ENCODE measurements around the gene UHRF2.
A peak's percentile ranks its signal among the peaks of the same experiment; 100 is the strongest.
"Not testable (repeated sequence)": the region's sequence is repeated elsewhere in the genome, so short reads cannot be mapped to it uniquely, and the experiment has no call there.

The UHRF2 gene, protein sequence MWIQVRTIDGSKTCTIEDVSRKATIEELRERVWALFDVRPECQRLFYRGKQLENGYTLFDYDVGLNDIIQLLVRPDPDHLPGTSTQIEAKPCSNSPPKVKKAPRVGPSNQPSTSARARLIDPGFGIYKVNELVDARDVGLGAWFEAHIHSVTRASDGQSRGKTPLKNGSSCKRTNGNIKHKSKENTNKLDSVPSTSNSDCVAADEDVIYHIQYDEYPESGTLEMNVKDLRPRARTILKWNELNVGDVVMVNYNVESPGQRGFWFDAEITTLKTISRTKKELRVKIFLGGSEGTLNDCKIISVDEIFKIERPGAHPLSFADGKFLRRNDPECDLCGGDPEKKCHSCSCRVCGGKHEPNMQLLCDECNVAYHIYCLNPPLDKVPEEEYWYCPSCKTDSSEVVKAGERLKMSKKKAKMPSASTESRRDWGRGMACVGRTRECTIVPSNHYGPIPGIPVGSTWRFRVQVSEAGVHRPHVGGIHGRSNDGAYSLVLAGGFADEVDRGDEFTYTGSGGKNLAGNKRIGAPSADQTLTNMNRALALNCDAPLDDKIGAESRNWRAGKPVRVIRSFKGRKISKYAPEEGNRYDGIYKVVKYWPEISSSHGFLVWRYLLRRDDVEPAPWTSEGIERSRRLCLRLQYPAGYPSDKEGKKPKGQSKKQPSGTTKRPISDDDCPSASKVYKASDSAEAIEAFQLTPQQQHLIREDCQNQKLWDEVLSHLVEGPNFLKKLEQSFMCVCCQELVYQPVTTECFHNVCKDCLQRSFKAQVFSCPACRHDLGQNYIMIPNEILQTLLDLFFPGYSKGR

GRCh38 chr9:6412487-6413364, at the start of gene UHRF2:
UHRF2 (plus strand) TSS chr9:6413199; CDS start chr9:6413491, 292 bp downstream.
- DNase-seq = peak; percentile 99

DNA sequence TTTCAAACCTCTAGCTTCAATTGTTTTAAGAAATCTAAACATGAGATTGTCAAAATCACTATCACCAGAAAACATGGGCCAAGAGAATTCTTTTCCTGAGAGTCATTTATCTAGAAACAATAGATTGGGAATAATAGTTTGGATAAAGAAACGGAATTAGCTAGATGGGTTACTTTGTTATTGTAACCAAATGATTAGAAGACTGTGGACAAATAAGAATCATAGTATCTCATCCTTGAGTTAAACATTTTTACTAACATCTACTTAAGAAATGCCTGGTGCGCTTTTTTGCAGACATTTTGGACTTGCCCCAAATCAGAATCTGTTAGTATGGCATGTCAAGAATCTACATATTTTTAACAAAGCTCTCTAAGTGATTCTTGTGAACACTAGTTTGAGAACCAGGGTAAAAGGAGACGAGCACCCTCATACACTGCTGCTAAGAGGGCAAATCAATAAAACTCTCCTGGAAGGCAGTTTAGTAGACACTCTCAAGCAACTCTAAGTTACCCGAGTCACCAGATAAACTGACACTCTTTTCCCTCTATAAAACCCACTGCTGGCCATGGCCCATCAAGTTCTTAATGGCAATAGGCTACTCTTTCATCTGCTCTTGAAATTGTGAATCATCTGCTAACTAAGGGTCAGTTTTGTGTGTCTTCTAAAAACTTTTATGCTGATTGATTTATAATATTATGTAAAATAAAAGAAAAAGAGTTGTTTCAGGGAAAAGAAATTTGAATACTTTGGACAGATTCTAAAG, 45.7 kb upstream of the UHRF2 start:
- no peak for DNase-seq

DNA sequence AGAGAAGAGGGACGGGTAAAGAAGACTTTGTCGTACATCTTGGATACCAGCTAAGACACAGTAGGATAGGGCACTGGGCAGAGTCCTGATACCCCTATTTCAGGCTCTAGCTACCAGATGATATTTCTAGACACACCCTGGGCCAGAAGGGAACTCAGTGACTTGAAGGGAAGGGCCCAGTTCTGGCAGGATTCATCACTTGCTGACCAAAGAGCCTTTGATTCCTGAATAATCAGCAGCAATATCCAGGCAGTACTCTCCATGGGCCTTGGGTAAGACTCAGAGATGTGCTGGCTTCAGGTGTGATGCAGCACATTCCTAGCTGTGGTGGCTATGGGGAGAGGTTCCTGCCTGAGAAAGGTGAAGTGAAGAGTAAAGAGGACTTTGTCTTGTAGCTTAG, 44.2 kb upstream of the UHRF2 start:
- no peak for DNase-seq

GRCh38 chr9:6381477-6382012, 31.5 kb upstream of the UHRF2 start:
- DNase-seq = not testable (repeated sequence)

GRCh38 chr9:6382681-6383080, 30.3 kb upstream of the UHRF2 start:
- DNase-seq = no peak

DNA sequence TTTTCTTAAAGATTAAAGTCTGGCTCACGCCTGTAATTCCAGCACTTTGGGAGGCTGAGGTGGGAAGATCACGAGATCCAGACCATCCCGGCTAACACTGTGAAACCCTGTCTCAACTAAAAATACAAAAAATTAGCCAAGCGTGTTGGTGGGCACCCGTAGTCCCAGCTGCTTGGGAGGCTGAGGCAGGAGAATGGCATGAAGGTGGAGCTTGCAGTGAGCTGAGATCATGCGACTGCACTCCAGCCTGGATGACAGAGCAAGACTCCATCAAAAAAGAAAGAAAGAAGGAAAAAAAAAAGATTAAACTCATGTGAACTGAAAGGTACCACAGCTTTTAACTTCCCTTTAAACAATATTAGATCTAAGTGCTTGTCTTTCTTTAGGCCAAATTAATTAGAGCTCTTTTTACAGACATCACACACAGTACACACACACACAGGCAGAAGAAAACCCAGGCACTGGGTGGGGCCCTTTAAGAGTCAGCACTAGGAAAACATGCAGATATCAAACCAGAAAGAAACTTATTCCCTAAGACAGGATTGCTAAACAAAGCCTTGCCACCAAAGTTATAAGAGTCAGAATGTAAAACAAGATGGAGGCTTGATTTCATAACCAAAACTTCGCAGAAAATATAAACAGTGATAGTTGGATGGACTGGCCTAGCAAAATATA, 29.3 kb upstream of the UHRF2 start:
- no peak for DNase-seq

DNA sequence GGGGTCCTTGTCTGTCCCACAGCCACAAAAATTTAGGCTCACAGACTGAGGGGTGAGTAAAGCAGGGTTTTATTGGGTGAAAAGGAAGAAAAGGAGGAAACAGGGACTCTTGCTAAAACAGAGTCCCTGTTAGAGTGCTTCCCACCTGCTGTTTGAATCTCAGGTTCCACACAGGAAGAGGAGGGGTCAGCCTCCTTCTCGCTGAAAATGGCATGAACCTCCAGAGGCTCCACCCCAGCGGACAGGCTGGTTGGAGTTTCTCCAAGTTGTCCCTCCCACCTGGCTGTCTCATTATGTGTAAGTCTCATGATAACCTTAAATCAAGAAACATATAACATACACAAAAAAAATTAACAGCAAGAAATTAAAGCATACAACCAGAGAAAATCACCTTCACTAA, 28.3 kb upstream of the UHRF2 start:
- no peak for DNase-seq

GRCh38 chr9:6399071-6399470, 13.9 kb upstream of the UHRF2 start:
- DNase-seq = no peak

DNA sequence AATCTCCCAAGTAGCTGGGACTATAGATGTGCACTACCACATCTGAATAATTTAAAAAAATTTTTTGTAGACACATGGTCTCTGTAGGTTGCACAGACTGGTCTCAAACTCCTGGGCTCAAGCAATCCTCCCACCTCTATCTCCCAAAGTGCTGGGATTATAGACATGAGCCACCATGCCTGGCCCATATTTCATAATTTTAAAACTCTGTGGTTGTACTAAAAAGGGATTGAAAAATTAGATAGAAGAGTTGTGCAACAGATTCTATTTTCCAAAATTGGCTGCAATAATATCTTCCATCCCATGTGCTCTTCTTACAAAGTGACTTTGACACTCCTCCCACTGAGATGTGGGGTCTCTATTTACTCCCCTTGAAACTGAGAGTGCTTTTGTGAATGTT, 7.6 kb upstream of the UHRF2 start:
- DNase-seq = no peak

- no peak for DNase-seq
Observed at GRCh38 chr9:6407778-6408177, 5.2 kb upstream of the UHRF2 start.

- no peak for DNase-seq
Observed at GRCh38 chr9:6408320-6408719, 4.7 kb upstream of the UHRF2 start.

- no peak for DNase-seq
Observed at GRCh38 chr9:6409811-6410210, 3.2 kb upstream of the UHRF2 start.

GRCh38 chr9:6410633-6411032, 2.4 kb upstream of the UHRF2 start:
- no peak for DNase-seq

- DNase-seq = peak; percentile 32
Observed at GRCh38 chr9:6413365-6414246, 607 bp downstream of the UHRF2 start.

- no peak for DNase-seq
Observed at GRCh38 chr9:6414247-6414641, 1.2 kb downstream of the UHRF2 start.

- DNase-seq = no peak
Observed at GRCh38 chr9:6415266-6415665, 2.3 kb downstream of the UHRF2 start.

DNA sequence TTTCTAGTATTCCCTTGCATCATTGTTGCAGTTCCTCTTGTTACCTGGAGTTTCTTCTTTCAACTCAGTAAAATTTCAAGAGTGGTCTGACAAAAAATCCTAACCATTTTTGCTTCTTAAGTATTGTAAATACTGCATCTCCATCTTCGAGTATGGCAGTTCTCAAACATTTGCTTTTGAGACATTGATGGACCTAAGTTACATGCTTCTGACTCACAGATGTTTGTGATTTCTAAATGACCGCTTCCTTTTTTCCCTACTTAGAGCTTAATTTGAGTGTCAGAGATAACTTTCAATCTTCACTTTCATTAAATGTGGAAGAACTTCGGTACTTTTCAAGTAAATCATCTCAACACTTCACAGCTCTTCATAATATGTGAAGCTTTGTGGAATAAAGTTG, 4.2 kb downstream of the UHRF2 start:
- no peak for DNase-seq

- no peak for DNase-seq
Observed at GRCh38 chr9:6418764-6419163, 5.8 kb downstream of the UHRF2 start.

GRCh38 chr9:6424940-6425339, 11.9 kb downstream of the UHRF2 start:
- no peak for DNase-seq

DNA sequence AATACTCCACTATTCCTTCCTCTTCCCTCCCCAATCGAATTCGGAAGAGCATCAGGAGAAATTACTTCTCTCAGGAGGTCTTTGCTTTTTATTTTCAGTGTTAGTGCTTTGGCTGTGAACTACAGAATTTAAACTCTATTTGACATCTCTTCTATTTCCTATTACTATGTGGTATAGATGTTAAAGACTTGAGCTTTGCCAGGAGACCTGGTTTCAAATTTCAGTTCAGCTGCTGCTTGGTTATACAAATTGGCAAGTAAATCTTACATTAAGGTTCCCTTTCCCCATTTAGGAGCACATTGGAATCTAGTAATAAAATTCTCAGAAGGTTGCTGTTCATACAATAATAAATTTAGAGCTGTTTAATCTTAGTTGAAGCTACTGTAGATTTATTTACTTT, 13.1 kb downstream of the UHRF2 start:
- DNase-seq = no peak

All from stimulated activated CD4-positive, alpha-beta T cell treated with anti-CD3 and anti-CD28 coated beads, Interleukin-12 subunit alpha, Interleukin-12 subunit beta, amount 100 ng/mL, for 4 hours (primary cell).